Fibroblast of the aortic adventitia (primary cell): ENCODE results near the gene CORO2B. TPM values are rescaled to one million over a fixed set of nuclear protein-coding genes. Genes with fewer than 3 reads are reported as not detected.

Experiments
- DNase-seq: peaks from one replicate; pipeline ENCODE4 v3.0.0-alpha.2; 2010; ENCODE audit warnings: low read depth
- H3K4me3 ChIP-seq: 2 replicates; pipeline ENCODE4 v1.5.1; 2011; ENCODE audit warnings: low read depth, mild to moderate bottlenecking, control low read depth, low read length, moderate library complexity
- CTCF ChIP-seq: IDR thresholded peaks from 2 replicates; pipeline ENCODE4 v1.5.1; 2011; ENCODE audit warnings: mild to moderate bottlenecking, low read length, control low read depth, inconsistent platforms; ENCODE audit not compliant: insufficient read depth
- total RNA-seq: library from RNA; depleted of rRNA; stranded (reverse); fragments of >200 nt; gene quantifications from 2 replicates; pipeline ENCODE4 v1.2.3, GENCODE V29; 2012; ENCODE audit warnings: low replicate concordance

CORO2B gene
- 8.1 and 23.3 TPM in 2 replicates for total RNA-seq

- TF ChIP-seq CTCF = no peak
- H3K4me3 ChIP-seq = peak within 1 kb of the TSS; percentile 69
- DNase-seq = peak; percentile 35
Observed at GRCh38 chr15:68578980-68579935, at the start of gene CORO2B. CORO2B (plus strand) TSS chr15:68578993; CDS start chr15:68579263, 270 bp downstream.

DNA sequence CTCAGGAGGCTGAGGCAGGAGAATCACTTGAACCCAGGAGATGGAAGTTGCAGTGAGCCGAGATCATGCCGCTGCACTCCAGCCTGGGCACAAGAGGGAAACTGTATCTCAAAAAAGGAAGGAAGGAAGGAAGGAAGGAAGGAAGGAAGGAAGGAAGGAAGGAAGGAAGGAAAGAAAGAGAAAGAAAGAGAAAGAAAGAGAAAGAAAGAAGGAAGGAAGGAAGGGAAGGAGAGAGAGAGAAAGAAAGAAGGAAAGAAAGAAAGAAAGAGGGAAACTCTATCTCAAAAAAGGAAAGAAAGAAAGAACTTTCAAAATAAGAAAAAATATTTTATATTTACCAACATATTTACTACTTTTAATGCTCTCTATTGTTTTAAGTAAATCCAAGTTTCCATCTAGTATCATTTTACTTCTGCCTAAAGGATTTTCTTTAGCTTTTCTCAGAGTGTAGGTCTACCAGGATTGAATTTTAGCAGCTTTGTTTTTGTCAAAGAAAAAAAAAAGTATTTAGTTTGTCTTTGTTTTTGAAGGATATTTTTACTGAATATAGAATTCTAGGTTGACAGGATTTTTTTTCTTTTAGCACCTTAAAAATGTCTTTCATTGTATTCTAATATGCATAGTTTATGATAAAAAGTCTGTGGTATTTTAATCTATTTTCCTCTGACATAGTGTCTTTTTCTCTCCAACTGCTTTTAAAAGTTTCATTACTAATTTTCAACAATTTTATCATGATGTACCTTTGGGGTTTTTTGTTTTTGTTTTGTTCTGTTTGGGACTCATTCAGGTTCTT, 47.2 kb upstream of the CORO2B start:
- no peak for DNase-seq
- no peak overlapping the region for H3K4me3 ChIP-seq
- TF ChIP-seq CTCF = no peak

DNA sequence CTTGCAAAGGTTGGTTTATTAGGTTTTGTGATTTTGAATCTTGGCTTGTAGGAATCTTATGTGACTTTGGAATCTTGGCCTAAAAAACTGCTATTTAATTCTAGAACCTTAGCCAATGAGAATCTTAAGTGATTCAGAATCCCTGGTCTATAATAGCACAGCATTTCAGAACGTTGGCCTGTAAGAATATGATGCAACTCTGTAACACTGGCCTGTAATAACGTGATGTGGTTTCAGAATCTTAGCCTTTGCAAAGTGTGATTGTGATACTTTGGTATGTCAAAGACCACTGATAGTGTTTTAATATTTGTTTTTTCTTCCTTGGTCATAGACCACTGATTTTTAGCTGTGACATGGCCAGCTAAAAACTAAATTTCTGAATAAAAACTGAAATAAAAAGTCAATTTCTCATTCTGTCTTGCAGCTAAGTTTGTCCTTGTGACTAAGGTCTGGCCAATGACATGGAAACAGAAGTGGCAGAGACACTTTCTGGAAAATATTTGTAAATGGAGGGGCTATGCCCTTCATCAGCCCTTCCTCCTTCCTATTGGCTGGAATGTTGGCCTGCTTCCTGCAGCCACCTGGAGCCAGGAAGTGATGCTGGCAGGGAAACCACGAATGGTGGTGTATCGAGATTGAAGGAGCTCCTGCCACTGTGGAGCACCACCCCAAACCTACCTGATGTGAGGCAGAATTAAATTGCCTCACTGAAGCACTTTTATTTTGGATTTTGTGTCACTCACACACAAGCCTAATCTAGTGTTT, 42.3 kb upstream of the CORO2B start:
- TF ChIP-seq CTCF = no peak
- H3K4me3 ChIP-seq = no peak overlapping the region
- peak; percentile 100 for DNase-seq

GRCh38 chr15:68537097-68537496, 41.7 kb upstream of the CORO2B start:
- peak; percentile 60 for DNase-seq
- TF ChIP-seq CTCF = no peak
- H3K4me3 ChIP-seq = no peak overlapping the region

DNA sequence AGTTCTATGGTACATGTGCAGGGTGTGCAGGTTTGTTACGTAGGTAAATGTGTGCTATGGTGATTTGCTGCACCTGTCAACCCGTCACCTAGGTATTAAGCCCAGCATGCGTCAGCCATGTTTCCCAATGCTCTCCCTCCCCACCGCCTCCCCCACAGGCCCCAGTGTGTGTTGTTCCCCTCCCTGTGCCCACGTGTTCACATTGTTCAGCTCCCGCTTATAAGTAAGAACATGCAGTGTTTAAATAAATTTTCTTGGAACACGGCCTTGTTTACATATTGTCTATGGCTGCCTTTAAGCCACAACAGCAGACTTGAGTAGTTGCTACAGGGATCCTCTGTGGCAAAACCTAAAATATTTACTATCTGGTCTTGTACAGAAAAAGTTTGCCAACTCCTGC, 41.3 kb upstream of the CORO2B start:
- no peak overlapping the region for H3K4me3 ChIP-seq
- TF ChIP-seq CTCF = no peak
- DNase-seq = no peak

DNA sequence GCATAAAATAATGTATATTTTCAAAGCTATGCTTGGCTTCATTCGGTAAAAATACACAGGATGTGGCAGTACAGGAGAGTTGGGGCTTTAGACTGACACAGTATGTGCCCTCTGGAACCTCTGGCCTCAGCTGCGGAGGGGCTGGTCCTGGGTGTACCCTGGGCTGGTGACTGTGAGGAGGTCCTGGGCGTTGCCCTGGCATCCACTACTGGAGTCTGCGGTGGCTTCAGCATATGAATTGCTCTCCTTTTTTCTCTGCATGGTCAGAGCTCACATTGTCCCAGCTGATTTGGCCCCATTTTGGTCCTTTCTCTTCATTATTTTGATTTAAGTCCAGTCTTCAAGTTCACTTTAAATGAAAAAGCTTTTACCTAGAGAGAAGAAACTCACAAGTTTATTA, 40.5 kb upstream of the CORO2B start:
- DNase-seq = no peak
- no peak for TF ChIP-seq CTCF
- H3K4me3 ChIP-seq = no peak overlapping the region
